Measurements from ENCODE around the gene ENTPD3.

- TF ChIP-seq POLR2A (IDR thresholded peaks at IDR 0.05; ENCODE audit: low read length): no peak
- no peak for TF ChIP-seq GATA1 (IDR thresholded peaks at IDR 0.05; ENCODE audit: low read depth, low read length)
Measured at GRCh38 chr3:40453933-40454332, 66.9 kb downstream of the ENTPD3 start.
